GM18861 (cell line): ENCODE results near the gene LMF1.

ENCODE experiments used
- ATAC-seq: cut with Tn5 transposase; IDR thresholded peaks from one replicate; pipeline ENCODE4 v1.9.1; 2021; ENCODE audit not compliant: unreplicated experiment

LMF1 gene

GRCh38 chr16:931171-931570, 39.6 kb downstream of the LMF1 start:
- ATAC-seq = no peak

GRCh38 chr16:930511-930910, 40.3 kb downstream of the LMF1 start:
- no peak for ATAC-seq

- no peak for ATAC-seq
Observed at GRCh38 chr16:930076-930475, 40.7 kb downstream of the LMF1 start.

GRCh38 chr16:929227-930073, 41.3 kb downstream of the LMF1 start:
- ATAC-seq = no peak

GRCh38 chr16:928526-928925, 42.3 kb downstream of the LMF1 start:
- no peak for ATAC-seq

- ATAC-seq = no peak
Observed at GRCh38 chr16:927931-928330, 42.9 kb downstream of the LMF1 start.

GRCh38 chr16:927406-927805, 43.4 kb downstream of the LMF1 start:
- ATAC-seq = no peak

GRCh38 chr16:926715-927114, 44.1 kb downstream of the LMF1 start:
- ATAC-seq = no peak

- no peak for ATAC-seq
Observed at GRCh38 chr16:924806-925205, 46.0 kb downstream of the LMF1 start.

- no peak for ATAC-seq
Observed at GRCh38 chr16:924063-924462, 46.7 kb downstream of the LMF1 start.

GRCh38 chr16:923184-923583, 47.6 kb downstream of the LMF1 start:
- ATAC-seq = no peak

- no peak for ATAC-seq
Observed at GRCh38 chr16:922051-922450, 48.7 kb downstream of the LMF1 start.

GRCh38 chr16:921321-921905, 49.4 kb downstream of the LMF1 start:
- no peak for ATAC-seq

GRCh38 chr16:920717-921116, 50.1 kb downstream of the LMF1 start:
- no peak for ATAC-seq

GRCh38 chr16:920051-920681, 50.6 kb downstream of the LMF1 start:
- no peak for ATAC-seq

- no peak for ATAC-seq
Observed at GRCh38 chr16:919658-920050, 51.1 kb downstream of the LMF1 start.

- no peak for ATAC-seq
Observed at GRCh38 chr16:918741-919657, 51.8 kb downstream of the LMF1 start.

GRCh38 chr16:918068-918467, 52.7 kb downstream of the LMF1 start:
- ATAC-seq = no peak

- ATAC-seq = no peak
Observed at GRCh38 chr16:917591-918061, 53.2 kb downstream of the LMF1 start.

- ATAC-seq = no peak
Observed at GRCh38 chr16:916035-916799, 54.6 kb downstream of the LMF1 start.
